ENCODE data around the gene IFNAR1. TPM values are rescaled to one million over a fixed set of nuclear protein-coding genes. Genes with fewer than 3 reads are reported as not detected.

IFNAR1 gene
- total RNA-seq, 1 experiment from 2014 or later: 30.0 TPM

DNA sequence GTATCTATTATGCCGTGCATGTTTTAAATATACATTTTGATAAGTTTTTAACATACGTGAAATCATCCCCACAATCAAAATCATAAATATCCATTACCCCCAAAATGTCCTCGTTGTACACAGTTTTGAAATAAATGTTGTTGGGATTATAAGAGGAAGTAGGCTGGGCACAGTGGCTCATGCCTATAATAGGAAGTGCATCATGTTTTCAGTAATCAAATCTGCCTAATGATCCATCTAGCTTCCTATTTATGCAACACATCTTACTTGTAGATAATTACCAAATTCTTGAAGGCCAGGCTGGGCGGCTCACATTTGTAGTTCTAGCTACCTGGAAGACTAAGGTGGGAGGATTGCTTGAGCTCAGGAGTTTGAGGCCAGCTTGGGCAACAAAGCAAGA lies 63.4 kb downstream of the IFNAR1 start:
- Mint-ChIP-seq H3K27me3 (ENCODE audit: insufficient read depth, unreplicated experiment) (no peaks in the 10 kb centered on the region), H3K4me1 (ENCODE audit: insufficient read depth, unreplicated experiment) (peaks cover 13% of the 10 kb centered on the region), H3K27ac (ENCODE audit: low read depth, unreplicated experiment) (no peak overlapping the region), H3K9me3 (ENCODE audit: unreplicated experiment) (no peaks in the 10 kb centered on the region), H3K36me3 (ENCODE audit: insufficient read depth, unreplicated experiment) (no peaks in the 10 kb centered on the region), H3K4me3 (ENCODE audit: unreplicated experiment) (no peak overlapping the region)
- no TSS peak for BruUV-seq (replicated peaks)
- ChIA-PET POLR2A (no interaction called here), CTCF (interaction anchor here (1.0 kb wide), 1 partner anchor 27 kb away, joined by 3 read pairs; no protein-coding TSS in a partner anchor)
- DNase-seq (ENCODE audit: unreplicated experiment): no peak
- TF ChIP-seq, protein P1, sequence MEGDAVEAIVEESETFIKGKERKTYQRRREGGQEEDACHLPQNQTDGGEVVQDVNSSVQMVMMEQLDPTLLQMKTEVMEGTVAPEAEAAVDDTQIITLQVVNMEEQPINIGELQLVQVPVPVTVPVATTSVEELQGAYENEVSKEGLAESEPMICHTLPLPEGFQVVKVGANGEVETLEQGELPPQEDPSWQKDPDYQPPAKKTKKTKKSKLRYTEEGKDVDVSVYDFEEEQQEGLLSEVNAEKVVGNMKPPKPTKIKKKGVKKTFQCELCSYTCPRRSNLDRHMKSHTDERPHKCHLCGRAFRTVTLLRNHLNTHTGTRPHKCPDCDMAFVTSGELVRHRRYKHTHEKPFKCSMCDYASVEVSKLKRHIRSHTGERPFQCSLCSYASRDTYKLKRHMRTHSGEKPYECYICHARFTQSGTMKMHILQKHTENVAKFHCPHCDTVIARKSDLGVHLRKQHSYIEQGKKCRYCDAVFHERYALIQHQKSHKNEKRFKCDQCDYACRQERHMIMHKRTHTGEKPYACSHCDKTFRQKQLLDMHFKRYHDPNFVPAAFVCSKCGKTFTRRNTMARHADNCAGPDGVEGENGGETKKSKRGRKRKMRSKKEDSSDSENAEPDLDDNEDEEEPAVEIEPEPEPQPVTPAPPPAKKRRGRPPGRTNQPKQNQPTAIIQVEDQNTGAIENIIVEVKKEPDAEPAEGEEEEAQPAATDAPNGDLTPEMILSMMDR (IDR thresholded peaks at IDR 0.05; ENCODE audit: unreplicated experiment): no peak
- intact Hi-C loops (cut with micrococcal nuclease): no loop called here

DNA sequence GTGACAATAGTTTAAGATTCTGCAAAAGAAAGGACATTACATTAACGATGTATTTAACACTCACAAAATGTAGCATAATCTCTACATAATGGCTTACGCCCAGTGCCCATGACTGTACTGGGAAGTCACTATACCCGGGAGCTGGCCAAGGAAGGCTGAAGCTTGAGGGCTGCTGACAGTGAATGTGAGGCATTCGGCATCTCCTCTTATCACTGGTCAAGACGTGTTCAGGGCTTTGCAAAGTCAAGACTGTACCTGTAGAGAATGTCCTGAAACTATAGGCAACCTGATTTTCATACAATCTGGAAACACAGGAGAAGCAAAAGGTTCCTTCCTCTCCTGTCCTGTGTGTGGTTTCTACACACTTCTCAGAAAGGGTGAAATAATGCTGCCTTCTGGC lies 65.7 kb downstream of the IFNAR1 start:
- CTCF ChIA-PET: no interaction called here
- Mint-ChIP-seq H3K4me1 (ENCODE audit: insufficient read depth, unreplicated experiment) (peaks cover 20% of the 10 kb centered on the region), H3K27me3 (ENCODE audit: insufficient read depth, unreplicated experiment) (no peaks in the 10 kb centered on the region), H3K9me3 (ENCODE audit: unreplicated experiment) (no peaks in the 10 kb centered on the region), H3K27ac (ENCODE audit: low read depth, unreplicated experiment) (no peak overlapping the region), H3K4me3 (ENCODE audit: unreplicated experiment) (no peak overlapping the region), H3K36me3 (ENCODE audit: insufficient read depth, unreplicated experiment) (no peaks in the 10 kb centered on the region)
- BruUV-seq (replicated peaks): no TSS peak
- POLR2A ChIA-PET: interaction anchor here (1.1 to 2.1 kb wide), 2 partner anchors 10 to 12 kb away, joined by 3 to 5 read pairs; no protein-coding TSS in a partner anchor
- intact Hi-C loops (cut with micrococcal nuclease): no loop called here
- no peak for DNase-seq (ENCODE audit: unreplicated experiment)
- TF ChIP-seq, protein P1 (IDR thresholded peaks at IDR 0.05; ENCODE audit: unreplicated experiment): no peak

DNA sequence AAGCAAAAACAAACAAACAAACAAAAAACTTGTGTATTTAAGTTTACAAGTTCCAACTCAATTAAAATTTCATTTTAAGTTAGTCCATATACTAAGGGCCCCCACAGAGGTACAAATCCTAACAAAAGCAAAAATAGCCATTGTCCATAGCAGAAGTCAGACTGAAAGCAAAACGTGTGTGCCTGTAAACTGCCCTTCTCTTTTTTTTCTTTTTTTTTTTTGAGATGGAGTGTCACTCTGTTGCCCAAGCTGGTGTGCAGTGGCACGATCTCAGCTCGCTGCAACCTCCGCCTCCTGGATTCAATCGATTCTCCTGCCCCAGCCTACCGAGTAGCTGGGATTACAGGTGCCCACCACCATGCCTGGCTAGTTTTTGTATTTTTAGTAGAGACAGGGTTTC lies 66.9 kb downstream of the IFNAR1 start:
- intact Hi-C loops (cut with micrococcal nuclease): no loop called here
- Mint-ChIP-seq H3K27me3 (ENCODE audit: insufficient read depth, unreplicated experiment) (no peaks in the 10 kb centered on the region), H3K4me3 (ENCODE audit: unreplicated experiment) (no peak overlapping the region), H3K27ac (ENCODE audit: low read depth, unreplicated experiment) (no peak overlapping the region), H3K4me1 (ENCODE audit: insufficient read depth, unreplicated experiment) (peaks cover 25% of the 10 kb centered on the region), H3K36me3 (ENCODE audit: insufficient read depth, unreplicated experiment) (no peaks in the 10 kb centered on the region), H3K9me3 (ENCODE audit: unreplicated experiment) (no peaks in the 10 kb centered on the region)
- no TSS peak for BruUV-seq (replicated peaks)
- ChIA-PET POLR2A (no interaction called here), CTCF (interaction anchor here (1.0 kb wide), 1 partner anchor 31 kb away, joined by 3 read pairs; no protein-coding TSS in a partner anchor)
- DNase-seq (ENCODE audit: unreplicated experiment): no peak
- TF ChIP-seq, protein P1 (IDR thresholded peaks at IDR 0.05; ENCODE audit: unreplicated experiment): no peak

DNA sequence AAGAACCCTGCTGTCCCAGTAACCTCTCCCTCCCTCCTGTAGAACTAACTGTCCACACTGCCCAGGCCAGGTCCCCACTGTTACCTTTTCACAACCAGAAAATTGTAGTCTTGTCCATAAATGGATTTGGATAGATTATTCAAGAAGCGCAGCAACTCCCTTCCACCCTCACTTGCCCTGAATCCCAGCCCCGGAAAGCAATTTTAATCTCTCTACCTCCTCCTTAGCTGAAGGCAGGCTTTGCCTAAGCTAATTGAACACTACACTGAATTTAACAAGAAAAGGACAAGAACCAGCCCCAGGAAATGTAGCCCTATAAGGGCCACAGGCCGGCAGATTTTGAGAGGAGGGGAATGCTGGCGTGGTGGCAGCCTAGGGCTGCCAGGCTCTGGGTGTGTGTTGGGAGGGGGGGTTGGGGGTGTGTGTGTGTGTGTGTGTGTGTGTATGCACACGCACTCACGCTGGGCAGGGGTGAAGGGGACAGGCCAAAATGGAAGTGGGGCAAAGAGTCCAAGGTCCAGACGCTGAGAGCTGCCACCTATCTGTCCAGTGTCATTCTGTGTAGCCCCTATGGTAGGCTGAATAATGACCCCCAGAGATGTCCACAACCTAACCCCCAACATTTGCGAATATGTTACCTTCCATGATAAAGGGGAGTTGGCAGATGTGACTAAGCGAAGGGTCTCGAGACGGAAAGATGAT lies 67.7 kb downstream of the IFNAR1 start:
- no peaks in the 10 kb centered on the region for H3K36me3 Mint-ChIP-seq (ENCODE audit: insufficient read depth, unreplicated experiment)
- no peak for DNase-seq (ENCODE audit: unreplicated experiment)
- BruUV-seq (replicated peaks): no TSS peak
- H3K9me3 Mint-ChIP-seq (ENCODE audit: unreplicated experiment): no peaks in the 10 kb centered on the region
- H3K4me1 Mint-ChIP-seq (ENCODE audit: insufficient read depth, unreplicated experiment): peaks cover 25% of the 10 kb centered on the region
- intact Hi-C loops (cut with micrococcal nuclease): no loop called here
- peak overlapping the region; percentile 14 for H3K4me3 Mint-ChIP-seq (ENCODE audit: unreplicated experiment)
- TF ChIP-seq, protein P1 (IDR thresholded peaks at IDR 0.05; ENCODE audit: unreplicated experiment): no peak
- ChIA-PET POLR2A (interaction anchor here (1.7 kb wide), 1 partner anchor 12 kb away, joined by 8 read pairs; no protein-coding TSS in a partner anchor), CTCF (no interaction called here)
- no peaks in the 10 kb centered on the region for H3K27me3 Mint-ChIP-seq (ENCODE audit: insufficient read depth, unreplicated experiment)
- no peak overlapping the region for H3K27ac Mint-ChIP-seq (ENCODE audit: low read depth, unreplicated experiment)
